ENCODE results near the gene PLVAP. TPM values are rescaled to one million over a fixed set of nuclear protein-coding genes. Genes with fewer than 3 reads are reported as not detected.
A peak's percentile ranks its signal among the peaks of the same experiment; 100 is the strongest.

Gene PLVAP
- polyA plus RNA-seq, 2 of the 4 experiments (the other 2 are of a cell fraction) = not detected

- ChIA-PET POLR2A (no interaction called here), CTCF (interaction anchor here (0.9 to 10.8 kb wide), 6 partner anchors 9 to 119 kb away, joined by 3 to 111 read pairs (median 4); no protein-coding TSS in a partner anchor)
- no peak for FAIRE-seq
- no peak for ATAC-seq
- no peaks in the 10 kb centered on the region for H3K9me3 ChIP-seq
- 47% methylated on average over 6 of the region's 6 CpGs for WGBS (ENCODE audit: missing lambda C conversion rate)
- DNase-seq (ENCODE audit: low read depth in 1 of 2, low spot score in 1 of 2) = no peak
- no peak overlapping the region for H3K4me3 ChIP-seq
- H3K4me1 ChIP-seq = peaks cover 7% of the 10 kb centered on the region
- TF ChIP-seq ZNF302 (CRISPR knock-in tag; IDR thresholded peaks at IDR 0.05) = no peak
- TF ChIP-seq SMC3 (IDR thresholded peaks at IDR 0.05) = no peak
- no peak for TF ChIP-seq ZFP36 (IDR thresholded peaks at IDR 0.05; ENCODE audit: borderline replicate concordance, partially characterized antibody)
- TF ChIP-seq POLR2A (IDR thresholded peaks at IDR 0.05; ENCODE audit: low read length) = no peak
- TF ChIP-seq ZSCAN20 (CRISPR knock-in tag; IDR thresholded peaks at IDR 0.05) = no peak
- TF ChIP-seq HOXA7 (CRISPR knock-in tag; IDR thresholded peaks at IDR 0.05) = no peak
- TF ChIP-seq BHLHE40 (IDR thresholded peaks at IDR 0.05; ENCODE audit: low read depth, low read length) = no peak
- no peak for TF ChIP-seq GATA3 (IDR thresholded peaks at IDR 0.05; ENCODE audit: borderline replicate concordance)
- no peak for TF ChIP-seq ZC3H11A (IDR thresholded peaks at IDR 0.05)
- no peak for TF ChIP-seq FOSL2 (IDR thresholded peaks at IDR 0.05)
- TF ChIP-seq FOSL2 (CRISPR knock-in tag; IDR thresholded peaks at IDR 0.05) = no peak
- TF ChIP-seq HOXB5 (CRISPR knock-in tag; IDR thresholded peaks at IDR 0.05) = no peak
- TF ChIP-seq TP53 (CRISPR knock-in tag; IDR thresholded peaks at IDR 0.05) = no peak
- no peak for TF ChIP-seq RFX5 (IDR thresholded peaks at IDR 0.05)
- no peak for TF ChIP-seq HES2 (IDR thresholded peaks at IDR 0.05)
- no peak for TF ChIP-seq KDM5A (IDR thresholded peaks at IDR 0.05)
- TF ChIP-seq RAD21 (conservative IDR thresholded peaks at IDR 0.05 in 1 of 2, IDR thresholded peaks at IDR 0.05 in 1 of 2) = no peak
- TF ChIP-seq RARB (CRISPR knock-in tag; IDR thresholded peaks at IDR 0.05) = no peak
- TF ChIP-seq USF2 (IDR thresholded peaks at IDR 0.05) = no peak
- no peak for TF ChIP-seq CTCF (IDR thresholded peaks at IDR 0.05)
- no peak for TF ChIP-seq CBX8 (IDR thresholded peaks at IDR 0.05)
- H3K4me2 ChIP-seq = no peak overlapping the region
- H3K27ac ChIP-seq = peak overlapping the region; percentile 17 to 48; a peak in 1 of 6 replicates
Observed at GRCh38 chr19:17347361-17347760, 29.8 kb downstream of the PLVAP start.

- H3K4me2 ChIP-seq = no peak overlapping the region
- peaks cover 7% of the 10 kb centered on the region for H3K4me1 ChIP-seq
- FAIRE-seq (no peak), DNase-seq (ENCODE audit: low read depth in 1 of 2, low spot score in 1 of 2) (peak; percentile 58 to 67), ATAC-seq (peak; percentile 84 to 95)
- CTCF ChIA-PET = interaction anchor here (0.7 to 10.8 kb wide), 8 partner anchors 8 to 470 kb away, joined by 3 to 111 read pairs (median 3); partner anchors contain the start of gene MRPL34
- TF ChIP-seq MYC (IDR thresholded peaks at IDR 0.05; ENCODE audit: borderline replicate concordance, low read length) (no peak), ESRRA (IDR thresholded peaks at IDR 0.05; ENCODE audit: borderline replicate concordance, low read length) (no peak), SMC3 (IDR thresholded peaks at IDR 0.05) (peak; percentile 90), TFCP2L1 (CRISPR knock-in tag; IDR thresholded peaks at IDR 0.05) (no peak), ZNF302 (CRISPR knock-in tag; IDR thresholded peaks at IDR 0.05) (no peak), RCOR1 (IDR thresholded peaks at IDR 0.05; ENCODE audit: low read depth, low read length) (no peak), CHD4 (IDR thresholded peaks at IDR 0.05; ENCODE audit: borderline replicate concordance) (no peak), RAD21 (conservative IDR thresholded peaks at IDR 0.05 in 1 of 2, IDR thresholded peaks at IDR 0.05 in 1 of 2) (peak; percentile 70 to 78), CTCF (IDR thresholded peaks at IDR 0.05) (peak; percentile 82), ZC3H11A (IDR thresholded peaks at IDR 0.05) (no peak), CHD2 (IDR thresholded peaks at IDR 0.05; ENCODE audit: low read length, partially characterized antibody) (no peak), ATOH8 (CRISPR knock-in tag; IDR thresholded peaks at IDR 0.05; ENCODE audit: low read depth) (no peak), KDM5A (IDR thresholded peaks at IDR 0.05) (no peak)
- no peaks in the 10 kb centered on the region for H3K9me3 ChIP-seq
- peak overlapping the region in 1 of 2 experiments; percentile 54; a peak in 3 of 6 replicates for H3K27ac ChIP-seq
- 20% methylated on average over 16 of the region's 24 CpGs for WGBS (ENCODE audit: missing lambda C conversion rate)
- no peak overlapping the region for H3K4me3 ChIP-seq
- POLR2A ChIA-PET = no interaction called here
Observed at GRCh38 chr19:17346109-17346671, 31.0 kb downstream of the PLVAP start.
